ENCODE results near the gene UROS.

The UROS gene

GRCh38 chr10:125761961-125762360 lies 61.1 kb downstream of the UROS start:
- no peak for DNase-seq

- no peak for DNase-seq
Measured at GRCh38 chr10:125757742-125758141, 65.3 kb downstream of the UROS start.

DNA sequence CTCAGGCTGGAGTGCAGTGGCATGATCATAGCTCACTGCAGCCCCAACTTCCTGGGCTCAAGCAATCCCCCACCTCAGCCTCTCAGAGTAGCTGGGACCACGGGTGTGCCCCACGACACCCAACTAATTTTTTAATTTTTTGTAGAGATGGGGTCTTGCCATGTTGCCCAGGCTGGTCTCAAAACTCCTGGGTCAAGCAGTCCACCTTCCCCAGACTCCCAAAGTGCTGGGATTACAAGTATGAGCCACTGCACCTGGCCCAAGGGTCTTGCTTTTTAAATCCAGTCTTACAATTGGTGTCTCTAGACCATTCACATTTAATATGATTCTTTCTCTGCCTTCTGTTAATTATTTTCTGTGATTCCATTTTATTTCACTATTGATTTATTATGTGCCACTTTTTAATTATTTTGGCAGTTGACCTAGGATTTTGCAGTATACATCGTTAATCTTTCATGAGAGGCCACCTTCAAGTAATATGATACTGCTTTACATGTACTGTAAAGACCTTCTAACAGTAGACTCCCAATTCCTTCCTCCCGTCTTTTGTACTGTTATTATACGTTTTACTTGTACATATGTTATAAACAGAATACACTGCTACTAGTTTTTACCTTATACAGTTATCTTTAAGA lies 66.1 kb downstream of the UROS start:
- DNase-seq: no peak

DNA sequence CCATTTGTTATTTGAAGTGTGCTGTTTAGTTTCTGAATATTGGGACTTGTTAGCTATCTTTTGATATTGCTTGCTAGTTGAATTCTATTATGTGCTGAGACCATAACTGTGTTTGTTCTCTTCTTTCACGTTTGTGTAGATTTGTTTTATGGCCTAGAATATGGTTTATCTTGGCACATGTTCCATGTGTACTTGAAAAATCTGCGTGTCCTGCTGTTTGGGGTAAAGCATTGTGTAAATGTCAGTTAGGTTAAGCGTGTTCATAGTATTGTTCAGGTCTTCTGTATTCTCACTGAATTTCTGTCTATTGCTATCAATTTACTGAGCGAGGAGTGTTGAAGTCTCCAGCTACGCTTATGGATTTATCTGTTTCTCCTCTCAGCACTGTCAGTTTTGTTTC lies 66.9 kb downstream of the UROS start:
- DNase-seq: no peak

DNA sequence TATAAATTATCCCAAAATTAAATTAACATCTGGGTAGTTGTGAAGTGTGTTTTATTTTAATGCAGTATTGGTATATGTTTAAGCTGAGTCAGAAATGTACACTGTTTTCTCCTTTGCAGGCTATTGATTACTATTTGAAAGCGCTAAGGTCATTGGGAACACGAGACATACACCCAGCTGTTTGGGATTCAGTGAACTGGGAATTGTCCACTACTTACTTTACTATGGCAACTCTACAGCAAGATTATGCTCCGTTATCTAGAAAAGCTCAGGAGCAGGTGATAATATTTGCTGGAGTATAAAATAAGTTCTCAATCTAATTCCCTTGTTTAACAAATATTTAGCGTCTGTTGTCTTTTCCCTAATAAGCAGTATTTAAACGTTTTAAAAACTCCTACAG lies 75.6 kb downstream of the UROS start:
- no peak for DNase-seq

DNA sequence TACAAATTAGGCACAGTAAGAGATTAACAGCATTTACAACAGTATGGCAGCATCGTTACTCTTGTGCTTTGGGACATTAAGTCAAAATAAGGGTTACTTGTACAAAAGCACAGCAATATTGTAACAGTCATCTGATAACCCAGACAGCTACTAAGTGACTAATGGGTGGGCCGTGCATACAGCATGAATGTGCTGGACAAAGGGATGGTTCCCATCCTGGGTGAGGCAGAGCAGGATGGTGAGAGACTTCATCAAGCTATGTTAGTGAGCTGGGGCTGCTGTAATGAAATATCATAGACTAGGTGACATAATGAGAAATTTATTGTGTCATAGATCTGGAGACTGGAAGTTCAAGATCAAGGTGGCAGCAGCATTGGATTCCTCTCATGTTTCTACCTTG lies 78.1 kb downstream of the UROS start:
- no peak for DNase-seq

GRCh38 chr10:125742465-125742864 lies 80.6 kb downstream of the UROS start:
- DNase-seq: no peak

- no peak for DNase-seq
Measured at GRCh38 chr10:125739994-125740679, 82.9 kb downstream of the UROS start.

Data from islet precursor cell (in vitro differentiated cells).